ENCODE data around the gene VPS13A.
"Not testable (repeated sequence)": the region's sequence is repeated elsewhere in the genome, so short reads cannot be mapped to it uniquely, and the experiment has no call there.

Gene VPS13A

GRCh38 chr9:77438653-77439052, 261.3 kb downstream of the VPS13A start:
- no peaks in the 10 kb centered on the region for H3K27me3 ChIP-seq
- no peaks in the 10 kb centered on the region for H3K9me3 ChIP-seq
- H3K36me3 ChIP-seq = no peaks in the 10 kb centered on the region
- H3K4me3 ChIP-seq (ENCODE audit: low read depth in 1 of 2, low read length in 1 of 2) = no peak overlapping the region
- H3K4me1 ChIP-seq (ENCODE audit: control insufficient read depth in 1 of 2, insufficient read depth in 1 of 2, low read depth in 1 of 2, low read length in 1 of 2) = peaks cover 15 to 16% of the 10 kb centered on the region in 2 experiments
- H3K27ac ChIP-seq = no peak overlapping the region
- no peak for TF ChIP-seq CTCF (IDR thresholded peaks at IDR 0.05)

- no peaks in the 10 kb centered on the region for H3K36me3 ChIP-seq
- no peaks in the 10 kb centered on the region for H3K27me3 ChIP-seq
- H3K4me1 ChIP-seq (ENCODE audit: control insufficient read depth in 1 of 2, insufficient read depth in 1 of 2, low read depth in 1 of 2, low read length in 1 of 2) = peaks cover 19 to 20% of the 10 kb centered on the region in 2 experiments
- H3K4me3 ChIP-seq (ENCODE audit: low read depth in 1 of 2, low read length in 1 of 2) = no peak overlapping the region
- no peaks in the 10 kb centered on the region for H3K9me3 ChIP-seq
- no peak overlapping the region for H3K27ac ChIP-seq
- TF ChIP-seq CTCF (IDR thresholded peaks at IDR 0.05) = no peak
Observed at GRCh38 chr9:77440057-77440456, 262.7 kb downstream of the VPS13A start.

GRCh38 chr9:77441124-77441523, 263.8 kb downstream of the VPS13A start:
- not testable (repeated sequence) for H3K9me3 ChIP-seq; H3K27me3 ChIP-seq; H3K36me3 ChIP-seq; H3K27ac ChIP-seq; H3K4me3 ChIP-seq (ENCODE audit: low read depth in 1 of 2, low read length in 1 of 2)
- peaks cover 20% of the 10 kb centered on the region in 2 experiments for H3K4me1 ChIP-seq (ENCODE audit: control insufficient read depth in 1 of 2, insufficient read depth in 1 of 2, low read depth in 1 of 2, low read length in 1 of 2)

GRCh38 chr9:77442436-77442835, 265.1 kb downstream of the VPS13A start:
- TF ChIP-seq CTCF (IDR thresholded peaks at IDR 0.05) = no peak
- no peaks in the 10 kb centered on the region for H3K36me3 ChIP-seq
- no peaks in the 10 kb centered on the region for H3K9me3 ChIP-seq
- no peak overlapping the region for H3K4me3 ChIP-seq (ENCODE audit: low read depth in 1 of 2, low read length in 1 of 2)
- H3K4me1 ChIP-seq (ENCODE audit: control insufficient read depth in 1 of 2, insufficient read depth in 1 of 2, low read depth in 1 of 2, low read length in 1 of 2) = peaks cover 20% of the 10 kb centered on the region in 2 experiments
- no peak overlapping the region for H3K27ac ChIP-seq
- H3K27me3 ChIP-seq = no peaks in the 10 kb centered on the region

GRCh38 chr9:77447646-77448045, 270.3 kb downstream of the VPS13A start:
- Histone ChIP-seq H3K9me3 (no peaks in the 10 kb centered on the region), H3K4me1 (ENCODE audit: control insufficient read depth in 1 of 2, insufficient read depth in 1 of 2, low read depth in 1 of 2, low read length in 1 of 2) (peaks cover 5 to 7% of the 10 kb centered on the region in 2 experiments), H3K27ac (no peak overlapping the region), H3K27me3 (no peaks in the 10 kb centered on the region), H3K36me3 (no peaks in the 10 kb centered on the region), H3K4me3 (ENCODE audit: low read depth in 1 of 2, low read length in 1 of 2) (no peak overlapping the region)
- TF ChIP-seq CTCF (IDR thresholded peaks at IDR 0.05) = no peak

- H3K27me3 ChIP-seq = no peaks in the 10 kb centered on the region
- no peak overlapping the region for H3K4me3 ChIP-seq (ENCODE audit: low read depth in 1 of 2, low read length in 1 of 2)
- TF ChIP-seq CTCF (IDR thresholded peaks at IDR 0.05) = no peak
- H3K36me3 ChIP-seq = no peaks in the 10 kb centered on the region
- H3K27ac ChIP-seq = no peak overlapping the region
- H3K9me3 ChIP-seq = no peaks in the 10 kb centered on the region
- H3K4me1 ChIP-seq (ENCODE audit: control insufficient read depth in 1 of 2, insufficient read depth in 1 of 2, low read depth in 1 of 2, low read length in 1 of 2) = peaks cover 18 to 20% of the 10 kb centered on the region in 2 experiments
Observed at GRCh38 chr9:77449240-77450084, 272.1 kb downstream of the VPS13A start.
